Neural progenitor cell (in vitro differentiated cells): ENCODE measurements around the gene NLGN4X. TPM values are rescaled to one million over a fixed set of nuclear protein-coding genes. Genes with fewer than 3 reads are reported as not detected.

ENCODE experiments used
- DNase-seq: peaks from one replicate; pipeline ENCODE4 v3.0.0-alpha.2; 2016; ENCODE audit warnings: low spot score
- H2AFZ ChIP-seq: fragments of 200-600 bp; sonication (generic); replicated peaks from 2 replicates; pipeline ENCODE4 v1.6.1; 2016; ENCODE audit warnings: antibody characterized with exemption
- H3F3A ChIP-seq: fragments of 200-600 bp; sonication (generic); 2 replicates; pipeline ENCODE4 v1.6.1; 2016; ENCODE audit warnings: antibody characterized with exemption, low read depth
- H3K27ac ChIP-seq: fragments of 200-600 bp; sonication (generic); 2 replicates; pipeline ENCODE4 v1.5.1; 2016; ENCODE audit warnings: mild to moderate bottlenecking
- H3K27me3 ChIP-seq: fragments of 200-600 bp; sonication (generic); 2 replicates; pipeline ENCODE4 v1.6.1; 2016; ENCODE audit warnings: mild to moderate bottlenecking, moderate library complexity
- H3K36me3 ChIP-seq: fragments of 200-600 bp; sonication (generic); 2 replicates; pipeline ENCODE4 v1.5.1; 2016
- H3K4me1 ChIP-seq: fragments of 200-600 bp; sonication (generic); 2 replicates; pipeline ENCODE4 v1.6.1; 2016; ENCODE audit warnings: mixed run types
- H3K4me2 ChIP-seq: fragments of 200-600 bp; sonication (generic); 2 replicates; pipeline ENCODE4 v1.6.1; 2016
- H3K4me3 ChIP-seq: fragments of 200-600 bp; sonication (generic); 2 replicates; pipeline ENCODE4 v1.5.1; 2016
- H3K79me2 ChIP-seq: fragments of 200-600 bp; sonication (generic); 2 replicates; pipeline ENCODE4 v1.6.1; 2016; ENCODE audit warnings: low read depth
- H3K9ac ChIP-seq: fragments of 200-600 bp; sonication (generic); 2 replicates; pipeline ENCODE4 v1.6.1; 2016
- H3K9me3 ChIP-seq: fragments of 200-600 bp; sonication (generic); 2 replicates; pipeline ENCODE4 v1.5.1; 2016; ENCODE audit warnings: low read depth
- H4K20me1 ChIP-seq: fragments of 200-600 bp; sonication (generic); 2 replicates; pipeline ENCODE4 v1.6.1; 2016; ENCODE audit warnings: low read depth
- H3K27ac Mint-ChIP-seq: 3 replicates; pipeline ENCODE4 v1.8.0; 2021; ENCODE audit warnings: mixed read lengths
- H3K27me3 Mint-ChIP-seq: 2 replicates; pipeline ENCODE4 v1.8.0; 2022; ENCODE audit warnings: low read depth, mild to moderate bottlenecking, inconsistent platforms, moderate library complexity, mixed read lengths; ENCODE audit not compliant: insufficient read depth
- H3K36me3 Mint-ChIP-seq: 3 replicates; pipeline ENCODE4 v1.8.0; 2021; ENCODE audit warnings: mixed read lengths
- H3K4me1 Mint-ChIP-seq: 3 replicates; pipeline ENCODE4 v1.8.0; 2021; ENCODE audit warnings: mixed read lengths
- H3K4me3 Mint-ChIP-seq: 3 replicates; pipeline ENCODE4 v1.8.0; 2021; ENCODE audit warnings: mild to moderate bottlenecking, moderate library complexity, mixed read lengths
- H3K9me3 Mint-ChIP-seq: 3 replicates; pipeline ENCODE4 v1.8.0; 2020; ENCODE audit warnings: mixed read lengths
- EZH2 ChIP-seq: fragments of 200-600 bp; sonication (generic); IDR thresholded peaks from 2 replicates; pipeline ENCODE4 v1.6.1; 2017; ENCODE audit warnings: antibody characterized with exemption, mild to moderate bottlenecking, moderate library complexity
- EZH2phosphoT487 ChIP-seq: fragments of 200-600 bp; sonication (generic); IDR thresholded peaks from 2 replicates; pipeline ENCODE4 v1.6.1; 2017; ENCODE audit warnings: antibody characterized with exemption
- total RNA-seq: library from RNA; depleted of rRNA; stranded (reverse); fragments of >200 nt; gene quantifications from 2 replicates; pipeline ENCODE4 v1.2.3, GENCODE V29; 2015; ENCODE audit warnings: low replicate concordance
- TF ChIP-seq, protein P1 (sequence below): fragments of 200-600 bp; sonication (generic); IDR thresholded peaks from 2 replicates; pipeline ENCODE4 v1.5.1; 2017; ENCODE audit warnings: antibody characterized with exemption, mild to moderate bottlenecking

Gene NLGN4X
- total RNA-seq, 1 donor from 2014 or later, result 10.1 TPM

DNA sequence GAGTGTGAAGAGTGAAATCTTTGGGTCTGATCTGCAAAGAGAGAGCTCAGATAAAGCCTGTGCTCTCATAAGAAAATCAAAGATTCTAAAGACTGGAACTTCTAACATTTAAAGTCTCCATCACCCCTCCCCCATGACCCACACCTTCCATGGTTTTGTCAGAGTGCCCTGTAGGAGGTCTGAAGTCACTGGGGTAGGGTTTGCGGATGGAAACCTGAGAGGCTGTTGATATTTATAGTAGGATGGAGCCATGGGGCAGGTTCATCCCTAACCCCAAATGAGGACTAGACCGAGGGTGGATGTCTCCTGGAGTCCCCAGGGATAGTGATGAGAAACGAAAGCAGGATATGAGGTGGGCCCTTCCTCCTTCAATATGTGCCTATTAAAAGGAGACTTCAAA is 28.4 kb upstream of the NLGN4X start:
- no peaks in the 10 kb centered on the region for H3K36me3 ChIP-seq
- H3K4me3 ChIP-seq, result no peak overlapping the region
- H3K27me3 ChIP-seq, result no peaks in the 10 kb centered on the region
- Mint-ChIP-seq H3K4me1 (no peaks in the 10 kb centered on the region), H3K27me3 (peaks cover 2% of the 10 kb centered on the region), H3K9me3 (no peaks in the 10 kb centered on the region), H3K36me3 (no peaks in the 10 kb centered on the region), H3K4me3 (no peak overlapping the region), H3K27ac (no peak overlapping the region)
- H3K4me2 ChIP-seq, result no peak overlapping the region
- no peak overlapping the region for H3K9ac ChIP-seq
- H3K27ac ChIP-seq, result no peak overlapping the region
- DNase-seq, result no peak
- H3K79me2 ChIP-seq, result no peaks in the 10 kb centered on the region
- H3K4me1 ChIP-seq, result no peaks in the 10 kb centered on the region
- no peak overlapping the region for H2AFZ ChIP-seq
- no peaks in the 10 kb centered on the region for H4K20me1 ChIP-seq
- no peaks in the 10 kb centered on the region for H3F3A ChIP-seq
- H3K9me3 ChIP-seq, result no peaks in the 10 kb centered on the region
- TF ChIP-seq EZH2, result no peak
- TF ChIP-seq, protein P1, sequence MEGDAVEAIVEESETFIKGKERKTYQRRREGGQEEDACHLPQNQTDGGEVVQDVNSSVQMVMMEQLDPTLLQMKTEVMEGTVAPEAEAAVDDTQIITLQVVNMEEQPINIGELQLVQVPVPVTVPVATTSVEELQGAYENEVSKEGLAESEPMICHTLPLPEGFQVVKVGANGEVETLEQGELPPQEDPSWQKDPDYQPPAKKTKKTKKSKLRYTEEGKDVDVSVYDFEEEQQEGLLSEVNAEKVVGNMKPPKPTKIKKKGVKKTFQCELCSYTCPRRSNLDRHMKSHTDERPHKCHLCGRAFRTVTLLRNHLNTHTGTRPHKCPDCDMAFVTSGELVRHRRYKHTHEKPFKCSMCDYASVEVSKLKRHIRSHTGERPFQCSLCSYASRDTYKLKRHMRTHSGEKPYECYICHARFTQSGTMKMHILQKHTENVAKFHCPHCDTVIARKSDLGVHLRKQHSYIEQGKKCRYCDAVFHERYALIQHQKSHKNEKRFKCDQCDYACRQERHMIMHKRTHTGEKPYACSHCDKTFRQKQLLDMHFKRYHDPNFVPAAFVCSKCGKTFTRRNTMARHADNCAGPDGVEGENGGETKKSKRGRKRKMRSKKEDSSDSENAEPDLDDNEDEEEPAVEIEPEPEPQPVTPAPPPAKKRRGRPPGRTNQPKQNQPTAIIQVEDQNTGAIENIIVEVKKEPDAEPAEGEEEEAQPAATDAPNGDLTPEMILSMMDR, result no peak
- no peak for TF ChIP-seq EZH2phosphoT487

DNA sequence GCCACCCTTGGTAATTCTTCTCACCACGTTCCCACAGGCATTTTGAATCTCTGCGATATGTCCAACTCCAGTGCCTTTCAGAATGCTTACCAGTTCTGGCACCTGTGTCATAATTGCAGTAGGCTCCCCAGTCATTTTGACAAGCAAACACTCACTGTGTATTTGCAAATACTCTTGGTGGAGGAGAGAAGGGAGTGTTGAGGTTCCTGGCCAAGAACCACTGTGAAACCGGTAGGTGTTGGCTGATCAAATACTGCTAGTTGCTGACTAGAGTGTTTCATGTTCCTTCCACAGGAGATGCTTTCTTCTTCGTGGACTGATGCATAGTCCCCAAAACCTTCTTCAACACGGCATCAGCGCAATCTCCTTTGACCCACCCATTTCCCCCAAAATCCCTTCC is 16.0 kb upstream of the NLGN4X start:
- no peaks in the 10 kb centered on the region for H4K20me1 ChIP-seq
- H3K27ac Mint-ChIP-seq, result no peak overlapping the region
- no peaks in the 10 kb centered on the region for H3K79me2 ChIP-seq
- H3K4me2 ChIP-seq, result no peak overlapping the region
- no peak overlapping the region for H3K9ac ChIP-seq
- H3K4me3 Mint-ChIP-seq, result no peak overlapping the region
- TF ChIP-seq EZH2phosphoT487, result no peak
- TF ChIP-seq, protein P1, result no peak
- no peak for TF ChIP-seq EZH2
- no peaks in the 10 kb centered on the region for H3F3A ChIP-seq
- H3K27ac ChIP-seq, result no peak overlapping the region
- no peak overlapping the region for H2AFZ ChIP-seq
- H3K4me1 Mint-ChIP-seq, result no peaks in the 10 kb centered on the region
- H3K4me1 ChIP-seq, result no peaks in the 10 kb centered on the region
- no peaks in the 10 kb centered on the region for H3K9me3 ChIP-seq
- H3K27me3 ChIP-seq, result no peaks in the 10 kb centered on the region
- H3K36me3 ChIP-seq, result no peaks in the 10 kb centered on the region
- no peak for DNase-seq
- H3K9me3 Mint-ChIP-seq, result no peaks in the 10 kb centered on the region
- no peaks in the 10 kb centered on the region for H3K27me3 Mint-ChIP-seq
- H3K36me3 Mint-ChIP-seq, result no peaks in the 10 kb centered on the region
- H3K4me3 ChIP-seq, result no peak overlapping the region

DNA sequence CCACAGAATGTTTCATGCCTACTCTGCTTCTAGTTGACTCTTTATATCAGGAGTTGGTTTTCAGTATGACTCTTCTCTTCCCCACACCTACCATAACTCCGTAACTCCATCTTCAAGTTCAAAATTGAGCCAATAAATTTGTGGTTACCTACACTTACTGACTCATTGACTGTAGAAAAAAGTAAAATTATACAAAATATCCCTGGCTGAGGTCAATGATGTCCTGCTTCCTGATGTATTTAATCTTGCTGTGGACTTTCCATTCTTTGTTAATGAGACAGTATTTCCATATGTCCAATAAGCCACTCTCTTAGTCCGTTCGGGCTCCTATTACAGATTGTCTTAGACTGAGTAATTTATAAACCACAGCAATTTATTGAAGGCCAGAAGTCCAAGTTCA is 9.9 kb upstream of the NLGN4X start:
- H3K27me3 Mint-ChIP-seq, result peaks cover 3% of the 10 kb centered on the region

More for the DNA sequence above, 9.9 kb upstream of the NLGN4X start:
- no peak overlapping the region for H3K4me3 ChIP-seq
- no peak overlapping the region for H3K4me2 ChIP-seq
- no peaks in the 10 kb centered on the region for H3K4me1 ChIP-seq
- H3K4me1 Mint-ChIP-seq, result no peaks in the 10 kb centered on the region
- DNase-seq, result no peak
- no peaks in the 10 kb centered on the region for H3F3A ChIP-seq
- H4K20me1 ChIP-seq, result no peaks in the 10 kb centered on the region
- H3K9me3 ChIP-seq, result no peaks in the 10 kb centered on the region
- no peak overlapping the region for H3K27ac ChIP-seq
- no peak overlapping the region for H3K4me3 Mint-ChIP-seq
- no peak overlapping the region for H2AFZ ChIP-seq
- H3K79me2 ChIP-seq, result no peaks in the 10 kb centered on the region
- H3K9ac ChIP-seq, result no peak overlapping the region
- peaks cover 2% of the 10 kb centered on the region for H3K36me3 Mint-ChIP-seq
- H3K9me3 Mint-ChIP-seq, result no peaks in the 10 kb centered on the region
- no peaks in the 10 kb centered on the region for H3K27me3 ChIP-seq
- no peak overlapping the region for H3K27ac Mint-ChIP-seq
- no peak for TF ChIP-seq EZH2
- TF ChIP-seq, protein P1, result no peak
- no peak for TF ChIP-seq EZH2phosphoT487
- no peaks in the 10 kb centered on the region for H3K36me3 ChIP-seq
